H9 (cell line): ENCODE results near the gene DHRS1. TPM values are rescaled to one million over a fixed set of nuclear protein-coding genes. Genes with fewer than 3 reads are reported as not detected.
A peak's percentile ranks its signal among the peaks of the same experiment; 100 is the strongest.

Experiments used
- DNase-seq: peaks from one replicate; pipeline ENCODE4 v3.0.0-alpha.2; 2017
- H2AFZ ChIP-seq: one replicate; pipeline ENCODE4 v1.6.1; 2013; ENCODE audit warnings: mild to moderate bottlenecking, low read length, control low read depth, moderate library complexity
- H2AK5ac ChIP-seq: 2 replicates; pipeline ENCODE4 v1.6.1; 2013; ENCODE audit warnings: low read length, control low read depth, mixed read lengths; ENCODE audit not compliant: insufficient read length
- H2BK120ac ChIP-seq: one replicate; pipeline ENCODE4 v1.6.1; 2013; ENCODE audit warnings: low read depth, mild to moderate bottlenecking, low read length, control low read depth, inconsistent platforms; ENCODE audit not compliant: poor library complexity, severe bottlenecking
- H2BK12ac ChIP-seq: 2 replicates; pipeline ENCODE4 v1.6.1; 2013; ENCODE audit warnings: low read length, control low read depth, mixed read lengths, low read depth; ENCODE audit not compliant: insufficient read length
- H2BK15ac ChIP-seq: 2 replicates; pipeline ENCODE4 v1.6.1; 2013; ENCODE audit warnings: low read depth, low read length, control low read depth
- H2BK20ac ChIP-seq: one replicate; pipeline ENCODE4 v1.6.1; 2013; ENCODE audit warnings: low read depth, mild to moderate bottlenecking, low read length, control low read depth, inconsistent platforms; ENCODE audit not compliant: poor library complexity, severe bottlenecking
- H2BK5ac ChIP-seq: 2 replicates; pipeline ENCODE4 v1.6.1; 2013; ENCODE audit warnings: low read length, control low read depth, mixed read lengths; ENCODE audit not compliant: insufficient read length
- H3K14ac ChIP-seq: 2 replicates; pipeline ENCODE4 v1.6.1; 2013; ENCODE audit warnings: low read length, control low read depth; ENCODE audit not compliant: insufficient read depth
- H3K18ac ChIP-seq: 2 replicates; pipeline ENCODE4 v1.6.1; 2013; ENCODE audit warnings: low read depth, mild to moderate bottlenecking, mixed read lengths, low read length, control low read depth; ENCODE audit not compliant: insufficient read length
- H3K23ac ChIP-seq: 2 replicates; pipeline ENCODE4 v1.6.1; 2013; ENCODE audit warnings: low read length, control low read depth, mixed read lengths, low read depth; ENCODE audit not compliant: insufficient read length
- H3K23me2 ChIP-seq: 2 replicates; pipeline ENCODE4 v1.6.1; 2013; ENCODE audit warnings: low read depth, mild to moderate bottlenecking, mixed read lengths, low read length, control low read depth; ENCODE audit not compliant: insufficient read length, poor library complexity, severe bottlenecking
- H3K27ac ChIP-seq: 2 replicates; pipeline ENCODE4 v1.5.1; 2013; ENCODE audit warnings: low read length, control low read depth, mixed read lengths, low read depth; ENCODE audit not compliant: insufficient read length
- H3K27me3 ChIP-seq: 2 replicates; pipeline ENCODE4 v1.6.1; 2013; ENCODE audit warnings: low read length, control low read depth, inconsistent platforms; ENCODE audit not compliant: insufficient read depth
- H3K4ac ChIP-seq: 2 replicates; pipeline ENCODE4 v1.6.1; 2013; ENCODE audit warnings: low read depth, mild to moderate bottlenecking, control low read depth, inconsistent platforms, low read length, moderate library complexity
- H3K4me1 ChIP-seq: 2 replicates; pipeline ENCODE4 v1.6.1; 2013; ENCODE audit warnings: low read length, control low read depth, inconsistent platforms; ENCODE audit not compliant: insufficient read depth
- H3K4me2 ChIP-seq: 2 replicates; pipeline ENCODE4 v1.6.1; 2013; ENCODE audit warnings: low read length, control low read depth, mixed read lengths; ENCODE audit not compliant: insufficient read length, insufficient read depth
- H3K56ac ChIP-seq: 2 replicates; pipeline ENCODE4 v1.6.1; 2013; ENCODE audit warnings: low read depth, mild to moderate bottlenecking, mixed read lengths, low read length, control low read depth; ENCODE audit not compliant: insufficient read length
- H3K79me1 ChIP-seq: 2 replicates; pipeline ENCODE4 v1.6.1; 2013; ENCODE audit warnings: low read depth, mild to moderate bottlenecking, moderate library complexity, low read length, control low read depth, inconsistent platforms; ENCODE audit not compliant: insufficient read depth, poor library complexity, severe bottlenecking
- H3K79me2 ChIP-seq: 2 replicates; pipeline ENCODE4 v1.6.1; 2013; ENCODE audit warnings: low read length, control low read depth, inconsistent platforms; ENCODE audit not compliant: insufficient read depth
- H3K9ac ChIP-seq: 2 replicates; pipeline ENCODE4 v1.6.1; 2013; ENCODE audit warnings: low read length, control low read depth, mixed read lengths; ENCODE audit not compliant: insufficient read length; ENCODE audit errors: extremely low read depth
- H3K9me3 ChIP-seq: one replicate; pipeline ENCODE4 v1.6.1; 2013; ENCODE audit warnings: low read depth, low read length, inconsistent platforms; ENCODE audit not compliant: control insufficient read depth
- H3T11ph ChIP-seq: one replicate; pipeline ENCODE4 v1.6.1; 2013; ENCODE audit warnings: mild to moderate bottlenecking, low read length, control low read depth, inconsistent platforms
- H4K20me1 ChIP-seq: one replicate; pipeline ENCODE4 v1.6.1; 2013; ENCODE audit not compliant: control insufficient read depth, insufficient read length, insufficient read depth
- H4K5ac ChIP-seq: 2 replicates; pipeline ENCODE4 v1.6.1; 2013; ENCODE audit warnings: low read depth, mild to moderate bottlenecking, mixed read lengths, low read length, control low read depth; ENCODE audit not compliant: insufficient read length
- H4K8ac ChIP-seq: replicated peaks from 2 replicates; pipeline ENCODE4 v1.6.1; 2013; ENCODE audit warnings: low read length, control low read depth, mixed read lengths, low read depth; ENCODE audit not compliant: insufficient read length
- H4K91ac ChIP-seq: 2 replicates; pipeline ENCODE4 v1.6.1; 2013; ENCODE audit warnings: low read depth, mild to moderate bottlenecking, moderate library complexity, mixed read lengths, low read length, control low read depth; ENCODE audit not compliant: insufficient read length
- H3K27ac Mint-ChIP-seq, 3 experiments: 2 replicates in 2 of 3; 3 replicates in 1 of 3; pipeline ENCODE4 v1.8.0; 2020 to 2021; ENCODE audit warnings: mixed read lengths in 3 of 3, mild to moderate bottlenecking in 1 of 3, moderate library complexity in 1 of 3
- H3K27me3 Mint-ChIP-seq: 2 replicates; pipeline ENCODE4 v1.8.0; 2021; ENCODE audit warnings: low read depth, mild to moderate bottlenecking, moderate library complexity, mixed read lengths
- H3K36me3 Mint-ChIP-seq, 3 experiments: 2 replicates in 2 of 3; 3 replicates in 1 of 3; pipeline ENCODE4 v1.8.0; 2020 to 2021; ENCODE audit warnings: low read depth in 3 of 3, mixed read lengths in 3 of 3; ENCODE audit not compliant: insufficient read depth in 1 of 3
- H3K4me1 Mint-ChIP-seq, 2 experiments: 2 replicates each; pipeline ENCODE4 v1.8.0; 2020; ENCODE audit warnings: mixed read lengths in 2 of 2
- H3K4me3 Mint-ChIP-seq, 2 experiments: 2 replicates in 1 of 2; 3 replicates in 1 of 2; pipeline ENCODE4 v1.8.0; 2020 to 2021; ENCODE audit warnings: mild to moderate bottlenecking in 2 of 2, mixed read lengths in 2 of 2, moderate library complexity in 1 of 2
- H3K9me3 Mint-ChIP-seq, 2 experiments: 2 replicates in 1 of 2; 3 replicates in 1 of 2; pipeline ENCODE4 v1.8.0; 2020; ENCODE audit warnings: mild to moderate bottlenecking in 2 of 2, mixed read lengths in 2 of 2, moderate library complexity in 1 of 2
- CTCF ChIP-seq: fragments of 200-600 bp; sonication (generic); conservative IDR thresholded peaks from 3 replicates; pipeline ENCODE4 v1.8.0; 2021; ENCODE audit warnings: antibody characterized with exemption, mild to moderate bottlenecking
- WGBS: extraction: QIAGEN DNeasy Blood & Tissue Kit; methylation state at CpG from one replicate; pipeline ENCODE4 v1.1.7; 2013; ENCODE audit warnings: missing lambda C conversion rate, low lambda C conversion rate, mixed read lengths; ENCODE audit not compliant: insufficient read length; ENCODE audit errors: extremely low coverage; 5-methylcytosine and 5-hydroxymethylcytosine counted together
- total RNA-seq: library from RNA; stranded (reverse); gene quantifications from 2 replicates; pipeline ENCODE4 v1.2.1, GENCODE V29; 2021

DHRS1 gene
- total RNA-seq, 1 experiment from 2014 or later: 19.1 TPM

GRCh38 chr14:24258548-24259265 is 40.9 kb downstream of the DHRS1 start:
- H2AK5ac ChIP-seq: no peak overlapping the region
- H3K4me3 Mint-ChIP-seq: no peak overlapping the region
- no peaks in the 10 kb centered on the region for H3K9me3 Mint-ChIP-seq
- peak; percentile 24 for DNase-seq
- no peak overlapping the region for H3K56ac ChIP-seq
- H3K4me1 Mint-ChIP-seq: no peaks in the 10 kb centered on the region; a peak in 2 of 4 replicates
- H3K27me3 ChIP-seq: no peaks in the 10 kb centered on the region
- H3K9ac ChIP-seq: no peak overlapping the region
- no peaks in the 10 kb centered on the region for H3K79me2 ChIP-seq
- H4K8ac ChIP-seq: no peak overlapping the region
- no peak overlapping the region for H3K4ac ChIP-seq
- no peak overlapping the region for H4K5ac ChIP-seq
- no peaks in the 10 kb centered on the region for H3K36me3 Mint-ChIP-seq
- no peaks in the 10 kb centered on the region for H3K23me2 ChIP-seq
- H4K91ac ChIP-seq: no peak overlapping the region
- H2BK120ac ChIP-seq: no peak overlapping the region
- H2AFZ ChIP-seq: no peak overlapping the region
- no peaks in the 10 kb centered on the region for H4K20me1 ChIP-seq
- no peak for TF ChIP-seq CTCF
- H3K4me2 ChIP-seq: no peak overlapping the region
- no peak overlapping the region; the same call in 1 of the 2 replicates for H3K14ac ChIP-seq
- no peaks in the 10 kb centered on the region for H3K9me3 ChIP-seq
- H2BK15ac ChIP-seq: no peak overlapping the region
- no peak overlapping the region for H3K27ac ChIP-seq
- H3K4me1 ChIP-seq: no peaks in the 10 kb centered on the region
- no peak overlapping the region for H3K18ac ChIP-seq
- no peak overlapping the region for H2BK5ac ChIP-seq
- no peak overlapping the region for H3T11ph ChIP-seq
- no peak overlapping the region for H3K23ac ChIP-seq
- H3K27me3 Mint-ChIP-seq: no peaks in the 10 kb centered on the region; the same call in 1 of the 2 replicates
- no peak overlapping the region for H2BK12ac ChIP-seq
- H3K79me1 ChIP-seq: no peaks in the 10 kb centered on the region
- WGBS: no CpG with 5 or more reads among the region's 18 CpGs
- no peak overlapping the region for H2BK20ac ChIP-seq
- peak overlapping the region in 1 of 3 experiments; percentile 27; a peak in 1 of 7 replicates for H3K27ac Mint-ChIP-seq
